Activated CD4-positive, alpha-beta T cell treated with anti-CD3 and anti-CD28 coated beads, Interleukin-2, amount 50 U/mL, for 24 hours (primary cell): ENCODE data around the gene NOX4.
"Not testable (repeated sequence)": the region's sequence is repeated elsewhere in the genome, so short reads cannot be mapped to it uniquely, and the experiment has no call there.

ENCODE experiments used
- DNase-seq, 2 donors: peaks; one replicate each; pipeline ENCODE4 v3.0.0-alpha.2; 2020; ENCODE audit warnings: low read depth in 1 of 2, low spot score in 1 of 2

Gene NOX4

GRCh38 chr11:89382986-89383385, 108.2 kb downstream of the NOX4 start:
- DNase-seq = not testable (repeated sequence)

GRCh38 chr11:89381094-89381493, 110.1 kb downstream of the NOX4 start:
- no peak for DNase-seq

DNA sequence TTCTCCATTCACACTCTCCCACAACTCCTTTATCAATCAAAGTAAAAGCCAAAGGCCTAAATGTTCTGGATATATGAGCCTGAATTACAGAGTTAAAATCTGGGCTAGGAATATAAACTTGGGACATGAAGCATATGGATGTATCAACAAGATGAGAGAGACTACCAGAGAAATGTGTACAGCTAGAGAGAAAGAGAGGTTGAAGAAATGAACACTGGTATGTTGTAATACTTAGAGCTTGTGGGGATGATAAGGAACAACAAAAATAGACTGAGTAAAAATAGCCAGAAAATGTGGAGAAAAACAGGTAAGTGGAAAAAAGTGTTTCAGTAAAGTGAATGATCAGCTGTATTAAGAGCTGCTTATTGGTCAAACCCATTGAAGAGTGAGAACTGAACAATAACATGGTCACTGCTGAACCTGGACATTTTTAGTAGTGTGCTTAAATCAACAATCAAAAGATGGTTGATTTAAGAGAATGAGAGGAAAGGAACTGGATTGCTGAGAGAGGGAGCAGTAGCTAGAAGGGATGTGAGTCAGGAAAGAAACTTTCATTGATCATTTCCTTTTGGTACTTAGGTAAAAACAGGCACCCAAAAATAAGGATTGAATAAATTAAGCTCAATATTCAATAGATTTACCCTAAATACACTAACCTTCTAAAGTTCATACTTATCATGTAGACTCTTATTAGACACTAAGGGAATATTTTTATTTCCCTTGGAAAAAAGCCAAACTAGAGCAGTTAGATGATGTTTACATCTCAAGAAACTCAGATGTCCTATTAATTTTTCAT, 111.0 kb downstream of the NOX4 start:
- DNase-seq = not testable (repeated sequence)

DNA sequence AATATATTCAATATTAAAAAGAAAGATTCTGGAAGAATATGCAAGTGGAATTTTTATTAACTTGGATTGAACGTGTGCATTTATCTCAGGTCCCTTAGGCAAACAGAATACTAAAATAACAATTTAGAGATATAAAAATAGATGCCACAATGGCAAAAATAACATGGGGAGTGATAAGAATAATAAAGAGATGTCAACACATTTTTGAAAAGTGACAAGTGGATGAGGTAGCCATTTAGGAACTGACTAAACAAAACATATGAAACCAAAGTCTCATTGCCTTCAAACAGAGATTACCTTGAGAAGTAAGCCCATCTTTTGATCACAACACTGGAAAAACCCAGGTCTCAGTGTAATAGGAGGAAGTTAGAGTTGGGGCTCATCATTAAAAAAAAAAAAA, 112.2 kb downstream of the NOX4 start:
- not testable (repeated sequence) for DNase-seq

DNA sequence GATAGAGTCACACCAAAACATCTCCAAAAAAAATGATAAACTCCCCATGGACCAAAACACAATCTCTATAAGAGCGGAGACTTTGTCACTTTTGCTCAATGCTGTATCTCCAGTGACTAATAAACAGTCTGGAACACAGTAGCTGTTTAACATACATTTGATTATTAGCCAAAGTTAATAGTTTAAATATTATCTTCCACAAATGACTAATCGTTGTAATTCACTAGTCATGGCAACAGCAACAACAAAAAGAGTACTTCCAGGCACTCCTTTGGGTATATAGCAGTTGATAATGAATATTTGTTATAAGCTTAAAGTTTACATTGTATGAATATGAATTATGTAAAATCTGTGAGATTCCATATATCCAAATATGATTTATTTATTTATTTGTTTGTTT, 121.8 kb downstream of the NOX4 start:
- not testable (repeated sequence) for DNase-seq

- DNase-seq = not testable (repeated sequence)
These were observed 126.3 kb downstream of the NOX4 start for GRCh38 chr11:89364856-89365255.

- no peak for DNase-seq
These were observed 129.4 kb downstream of the NOX4 start for GRCh38 chr11:89361734-89362133.

- not testable (repeated sequence) for DNase-seq
These were observed 132.0 kb downstream of the NOX4 start for GRCh38 chr11:89359208-89359607.

DNA sequence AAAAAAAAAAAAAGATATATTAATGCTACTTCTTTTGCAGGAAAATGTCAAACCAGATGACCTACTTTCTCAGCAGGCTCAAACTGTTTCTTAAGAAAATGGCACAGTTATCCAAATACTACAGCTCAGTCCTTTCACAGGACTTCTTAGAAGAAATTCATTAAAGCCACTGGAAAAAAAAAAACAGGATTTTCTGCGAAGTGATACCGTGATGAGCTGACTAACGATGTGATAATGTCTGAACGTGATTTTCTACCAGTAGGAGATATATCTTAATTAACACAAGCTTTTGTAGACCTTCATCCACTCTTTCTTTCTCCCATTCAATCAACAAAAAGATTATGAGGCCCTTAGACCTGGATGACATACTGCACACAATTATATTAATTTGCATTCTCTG, 132.4 kb downstream of the NOX4 start:
- no peak for DNase-seq

- DNase-seq = no peak
These were observed 135.5 kb downstream of the NOX4 start for GRCh38 chr11:89355646-89356045.

DNA sequence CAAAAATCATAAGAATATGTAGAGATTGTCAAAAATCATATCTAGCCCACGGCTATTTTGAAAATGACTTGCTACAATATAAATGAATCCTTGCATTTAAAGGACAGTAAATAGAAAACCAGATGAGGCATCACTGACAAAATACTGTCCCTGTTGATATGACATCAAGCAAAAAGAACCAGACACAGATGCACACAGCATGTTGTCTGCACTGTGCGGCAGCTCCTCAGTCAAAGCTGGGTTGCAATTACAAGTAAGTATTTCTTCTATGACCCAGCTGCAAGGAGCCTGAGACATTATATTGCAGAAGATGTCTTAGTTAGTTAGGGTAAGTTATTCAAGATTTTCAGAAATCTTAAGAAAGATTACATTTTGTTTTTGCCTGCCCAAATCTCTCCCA, 136.7 kb downstream of the NOX4 start:
- not testable (repeated sequence) for DNase-seq

GRCh38 chr11:89347071-89347470, 144.1 kb downstream of the NOX4 start:
- DNase-seq = no peak

- DNase-seq = no peak
These were observed 144.6 kb downstream of the NOX4 start for GRCh38 chr11:89346601-89347000.

DNA sequence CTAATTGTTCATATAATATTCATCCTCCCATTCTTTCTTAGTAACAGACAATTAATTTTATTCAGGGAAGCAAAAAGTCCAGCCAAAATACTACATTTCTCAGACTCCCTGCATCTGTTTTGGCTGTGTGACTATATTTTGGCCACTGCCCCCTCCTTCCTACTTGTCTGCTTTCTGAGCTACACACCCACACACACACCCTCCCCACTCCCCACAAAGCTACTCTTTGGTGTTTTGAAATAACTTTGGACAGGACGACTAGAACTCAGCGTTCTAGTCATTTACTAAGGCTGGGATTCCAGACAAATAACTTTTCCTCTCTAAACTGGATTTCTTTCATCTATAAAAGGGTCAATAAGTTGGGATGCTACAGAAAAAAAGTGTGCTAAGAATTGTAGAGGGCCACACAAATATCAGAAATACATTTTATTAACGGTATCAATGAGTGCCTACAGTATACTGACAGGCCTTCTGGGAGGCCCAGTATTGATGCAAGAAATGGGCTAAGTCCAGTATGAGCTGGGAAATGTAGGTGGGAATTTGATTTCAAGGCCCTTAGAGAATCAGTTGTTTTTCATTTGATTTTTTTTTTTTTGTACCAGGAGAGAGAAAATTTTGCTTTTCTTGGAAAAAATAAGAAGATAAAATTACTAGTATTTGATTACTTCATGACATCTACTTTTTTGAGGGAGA, 148.1 kb downstream of the NOX4 start:
- DNase-seq = not testable (repeated sequence)

GRCh38 chr11:89340450-89340849, 150.7 kb downstream of the NOX4 start:
- DNase-seq = not testable (repeated sequence)

- not testable (repeated sequence) for DNase-seq
These were observed 153.1 kb downstream of the NOX4 start for GRCh38 chr11:89338073-89338472.

DNA sequence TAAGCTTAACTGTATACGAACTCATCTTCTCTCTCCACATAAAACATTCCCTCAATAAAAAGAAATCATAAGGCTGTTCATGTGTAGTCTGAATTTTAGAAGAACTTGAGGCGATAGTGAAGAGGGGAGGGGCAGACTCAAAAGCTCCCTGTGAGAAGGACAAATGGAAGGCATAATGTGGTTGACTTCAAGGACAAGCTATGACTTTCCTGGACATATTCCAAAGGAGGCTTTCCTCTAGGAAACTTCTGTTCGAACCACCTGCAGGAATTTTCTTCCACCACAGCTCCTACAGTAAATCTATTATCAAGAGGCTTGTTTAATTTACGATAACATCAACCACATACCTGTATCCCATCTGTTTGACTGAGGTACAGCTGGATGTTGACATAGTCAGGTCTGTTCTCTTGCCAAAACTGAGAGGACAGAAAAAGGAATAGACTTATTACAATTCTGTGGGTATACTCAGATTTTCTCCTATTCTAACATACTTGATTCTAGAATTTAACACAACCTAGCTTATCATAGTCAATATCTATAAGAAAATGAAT, 154.0 kb downstream of the NOX4 start:
- DNase-seq = not testable (repeated sequence)

- DNase-seq = not testable (repeated sequence)
These were observed 157.5 kb downstream of the NOX4 start for GRCh38 chr11:89333704-89334103.

GRCh38 chr11:89331940-89332339, 159.2 kb downstream of the NOX4 start:
- not testable (repeated sequence) for DNase-seq

DNA sequence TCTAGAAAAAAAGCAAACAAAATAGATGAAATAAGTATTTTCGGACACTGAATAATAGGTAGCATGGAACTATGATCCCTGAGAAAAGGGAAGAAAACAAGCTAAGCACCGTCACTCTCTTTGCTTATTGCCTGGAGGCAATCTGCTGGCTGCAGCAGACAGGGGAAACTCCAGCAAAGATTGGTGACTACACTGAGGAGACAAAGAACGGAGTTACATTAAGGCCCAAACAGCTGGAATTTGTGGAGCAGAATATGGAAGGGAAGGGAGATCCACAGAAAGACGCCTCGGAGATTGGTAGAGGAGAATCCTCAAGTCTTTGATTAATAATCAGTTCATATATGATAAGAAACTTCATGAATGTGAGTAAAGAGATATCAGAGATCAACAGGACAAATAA, 163.3 kb downstream of the NOX4 start:
- DNase-seq = no peak

DNA sequence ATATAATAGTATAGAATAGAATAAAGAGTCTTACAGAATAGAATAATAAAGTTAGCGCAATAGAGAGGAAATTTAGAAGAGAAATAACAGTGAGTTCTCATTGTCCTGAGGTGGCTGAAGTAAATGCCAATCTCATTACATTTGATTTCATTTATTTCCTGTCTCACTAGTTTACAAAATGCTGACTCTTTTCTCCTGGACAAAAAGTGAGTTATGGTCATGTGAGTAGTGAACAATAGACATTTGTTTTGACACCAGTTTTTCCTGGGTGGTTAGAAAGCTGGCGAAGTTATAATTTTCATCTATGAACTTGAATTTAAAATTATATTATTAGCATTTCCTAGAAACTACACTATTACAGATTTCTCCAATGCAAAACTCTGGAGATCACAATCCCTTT, 169.8 kb downstream of the NOX4 start:
- DNase-seq = no peak

DNA sequence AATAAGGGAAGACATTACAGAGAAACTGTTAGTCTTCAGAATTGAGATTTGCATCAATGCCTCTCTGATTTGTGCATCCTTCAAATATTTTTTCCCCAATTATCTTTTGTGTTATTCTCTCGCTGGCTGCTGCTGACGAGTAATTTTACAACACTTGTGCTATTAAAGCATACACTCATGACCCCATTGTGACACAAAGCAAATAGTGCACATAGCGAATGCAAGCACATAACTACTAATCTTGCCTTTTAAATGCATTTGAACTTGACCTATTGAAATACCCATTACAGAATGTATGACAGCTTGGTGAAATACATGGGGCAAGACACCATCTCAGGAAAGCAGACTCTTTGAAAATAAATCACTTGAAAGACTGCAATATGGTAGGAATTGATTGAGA, 180.6 kb downstream of the NOX4 start:
- DNase-seq = not testable (repeated sequence)
